ENCODE data around the gene DENND2C. TPM values are rescaled to one million over a fixed set of nuclear protein-coding genes. Genes with fewer than 3 reads are reported as not detected.

The DENND2C gene
- total RNA-seq, 1 experiment from 2014 or later = 3.6 TPM

GRCh38 chr1:114607223-114607622 lies 62.6 kb downstream of the DENND2C start:
- no peaks in the 10 kb centered on the region for H3K27me3 ChIP-seq (ENCODE audit: insufficient read depth, low read length)
- no peaks in the 10 kb centered on the region for H3K36me3 ChIP-seq (ENCODE audit: control insufficient read depth in 1 of 2, insufficient read depth in 2 of 2, low read length in 2 of 2)
- H3K79me2 ChIP-seq (ENCODE audit: insufficient read depth, low read length) = no peaks in the 10 kb centered on the region
- peaks cover 0 to 4% of the 10 kb centered on the region in 2 experiments; a peak in 1 of 4 replicates for H3K4me1 ChIP-seq (ENCODE audit: control insufficient read depth in 1 of 2, insufficient read depth in 2 of 2, low read length in 2 of 2)
- no peaks in the 10 kb centered on the region for H3K9me2 ChIP-seq (ENCODE audit: insufficient read depth)
- DNase-seq (ENCODE audit: low read depth, low spot score) = no peak
- H3K9ac ChIP-seq (ENCODE audit: low read length) = no peak overlapping the region
- no TSS peak for BruUV-seq (replicated peaks)
- ChIA-PET RAD21 (ENCODE audit: low non-redundant PET in 1 of 2, low total read pairs in 2 of 2, uncharacterized antibody in 2 of 2, unreplicated experiment in 2 of 2) (no interaction called here), POLR2A (no interaction called here), CTCF (no interaction called here)
- no peak overlapping the region for H3K4me3 ChIP-seq (replicated peaks in 1 of 2; ENCODE audit: low read depth in 1 of 2, low read length in 2 of 2)
- no peaks in the 10 kb centered on the region for H4K20me1 ChIP-seq (ENCODE audit: insufficient read depth)
- H2AFZ ChIP-seq (ENCODE audit: low read depth, low read length, poor library complexity, severe bottlenecking) = no peak overlapping the region
- H3K4me2 ChIP-seq (ENCODE audit: low read length) = no peak overlapping the region
- TF ChIP-seq SIN3A (IDR thresholded peaks at IDR 0.05; ENCODE audit: low read depth) (no peak), POLR2AphosphoS5 (IDR thresholded peaks at IDR 0.05; ENCODE audit: low read depth, low read length) (no peak), CBX3 (IDR thresholded peaks at IDR 0.05; ENCODE audit: low read depth) (no peak), ZBTB33 (IDR thresholded peaks at IDR 0.05; ENCODE audit: extremely low read depth, insufficient replicate concordance, low read length) (no peak), SP1 (IDR thresholded peaks at IDR 0.05; ENCODE audit: low read depth) (no peak), SRF (IDR thresholded peaks at IDR 0.05; ENCODE audit: low read depth) (no peak), EZH2 (IDR thresholded peaks at IDR 0.05) (no peak), YY1 (IDR thresholded peaks at IDR 0.05; ENCODE audit: extremely low read depth, insufficient replicate concordance, low read depth, low read length) (no peak), ZNF274 (IDR thresholded peaks at IDR 0.05; ENCODE audit: low read depth, low read length) (no peak), EZH2phosphoT487 (IDR thresholded peaks at IDR 0.05; ENCODE audit: borderline replicate concordance) (no peak), CTCF (IDR thresholded peaks at IDR 0.05 in 2 of 3, conservative IDR thresholded peaks at IDR 0.05 in 1 of 3; ENCODE audit: borderline replicate concordance in 1 of 3, insufficient read depth in 1 of 3, low read depth in 2 of 3, low read length in 2 of 3) (no peak), EGR1 (IDR thresholded peaks at IDR 0.05; ENCODE audit: low read depth) (no peak), CEBPB (IDR thresholded peaks at IDR 0.05; ENCODE audit: low read depth) (no peak), TCF7L2 (IDR thresholded peaks at IDR 0.05; ENCODE audit: borderline replicate concordance, extremely low read depth, insufficient read depth, insufficient read length) (no peak), ZFX (IDR thresholded peaks at IDR 0.05) (no peak)
- TF ChIP-seq, protein P1, sequence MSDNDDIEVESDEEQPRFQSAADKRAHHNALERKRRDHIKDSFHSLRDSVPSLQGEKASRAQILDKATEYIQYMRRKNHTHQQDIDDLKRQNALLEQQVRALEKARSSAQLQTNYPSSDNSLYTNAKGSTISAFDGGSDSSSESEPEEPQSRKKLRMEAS (IDR thresholded peaks at IDR 0.05) = no peak
- TF ChIP-seq, protein P2, sequence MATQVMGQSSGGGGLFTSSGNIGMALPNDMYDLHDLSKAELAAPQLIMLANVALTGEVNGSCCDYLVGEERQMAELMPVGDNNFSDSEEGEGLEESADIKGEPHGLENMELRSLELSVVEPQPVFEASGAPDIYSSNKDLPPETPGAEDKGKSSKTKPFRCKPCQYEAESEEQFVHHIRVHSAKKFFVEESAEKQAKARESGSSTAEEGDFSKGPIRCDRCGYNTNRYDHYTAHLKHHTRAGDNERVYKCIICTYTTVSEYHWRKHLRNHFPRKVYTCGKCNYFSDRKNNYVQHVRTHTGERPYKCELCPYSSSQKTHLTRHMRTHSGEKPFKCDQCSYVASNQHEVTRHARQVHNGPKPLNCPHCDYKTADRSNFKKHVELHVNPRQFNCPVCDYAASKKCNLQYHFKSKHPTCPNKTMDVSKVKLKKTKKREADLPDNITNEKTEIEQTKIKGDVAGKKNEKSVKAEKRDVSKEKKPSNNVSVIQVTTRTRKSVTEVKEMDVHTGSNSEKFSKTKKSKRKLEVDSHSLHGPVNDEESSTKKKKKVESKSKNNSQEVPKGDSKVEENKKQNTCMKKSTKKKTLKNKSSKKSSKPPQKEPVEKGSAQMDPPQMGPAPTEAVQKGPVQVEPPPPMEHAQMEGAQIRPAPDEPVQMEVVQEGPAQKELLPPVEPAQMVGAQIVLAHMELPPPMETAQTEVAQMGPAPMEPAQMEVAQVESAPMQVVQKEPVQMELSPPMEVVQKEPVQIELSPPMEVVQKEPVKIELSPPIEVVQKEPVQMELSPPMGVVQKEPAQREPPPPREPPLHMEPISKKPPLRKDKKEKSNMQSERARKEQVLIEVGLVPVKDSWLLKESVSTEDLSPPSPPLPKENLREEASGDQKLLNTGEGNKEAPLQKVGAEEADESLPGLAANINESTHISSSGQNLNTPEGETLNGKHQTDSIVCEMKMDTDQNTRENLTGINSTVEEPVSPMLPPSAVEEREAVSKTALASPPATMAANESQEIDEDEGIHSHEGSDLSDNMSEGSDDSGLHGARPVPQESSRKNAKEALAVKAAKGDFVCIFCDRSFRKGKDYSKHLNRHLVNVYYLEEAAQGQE (IDR thresholded peaks at IDR 0.05; ENCODE audit: low read depth) = no peak
- TF ChIP-seq, protein P3, sequence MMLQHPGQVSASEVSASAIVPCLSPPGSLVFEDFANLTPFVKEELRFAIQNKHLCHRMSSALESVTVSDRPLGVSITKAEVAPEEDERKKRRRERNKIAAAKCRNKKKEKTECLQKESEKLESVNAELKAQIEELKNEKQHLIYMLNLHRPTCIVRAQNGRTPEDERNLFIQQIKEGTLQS (IDR thresholded peaks at IDR 0.05) = no peak
- ATAC-seq = no peak
- intact Hi-C loops (cut with micrococcal nuclease) = no loop called here
- no peaks in the 10 kb centered on the region for H3K9me3 ChIP-seq (ENCODE audit: control insufficient read depth in 1 of 2, insufficient read depth in 1 of 2, low read depth in 1 of 2, low read length in 2 of 2)
- no peak overlapping the region for H3K27ac ChIP-seq (ENCODE audit: low read depth, low read length)
